Neuronal stem cell (in vitro differentiated cells): Measurements from ENCODE around the gene USP12.

Experiments
- DNase-seq: peaks from one replicate; pipeline ENCODE4 v3.0.0-alpha.2; 2013; ENCODE audit warnings: low spot score
- H2AFZ ChIP-seq: one replicate; pipeline ENCODE4 v1.6.1; 2013; ENCODE audit warnings: mild to moderate bottlenecking, low read length, inconsistent platforms
- H2AK5ac ChIP-seq: 2 replicates; pipeline ENCODE4 v1.6.1; 2013; ENCODE audit warnings: low read depth, mild to moderate bottlenecking, inconsistent platforms, low read length, moderate library complexity, mixed read lengths
- H2BK120ac ChIP-seq: 2 replicates; pipeline ENCODE4 v1.6.1; 2013; ENCODE audit warnings: low read depth, mild to moderate bottlenecking, inconsistent platforms, low read length, moderate library complexity, mixed read lengths
- H2BK12ac ChIP-seq: one replicate; pipeline ENCODE4 v1.6.1; 2013; ENCODE audit warnings: low read length, inconsistent platforms
- H2BK15ac ChIP-seq: 2 replicates; pipeline ENCODE4 v1.6.1; 2013; ENCODE audit warnings: mild to moderate bottlenecking, low read length, inconsistent platforms, mixed read lengths
- H2BK5ac ChIP-seq: one replicate; pipeline ENCODE4 v1.6.1; 2013; ENCODE audit warnings: inconsistent platforms, mild to moderate bottlenecking, low read length, moderate library complexity
- H3K14ac ChIP-seq: one replicate; pipeline ENCODE4 v1.6.1; 2013; ENCODE audit warnings: low read length, inconsistent platforms
- H3K18ac ChIP-seq: 2 replicates; pipeline ENCODE4 v1.6.1; 2013; ENCODE audit warnings: low read length, inconsistent platforms
- H3K23ac ChIP-seq: 2 replicates; pipeline ENCODE4 v1.6.1; 2013; ENCODE audit warnings: low read depth, mild to moderate bottlenecking, mixed read lengths, low read length, inconsistent platforms; ENCODE audit not compliant: poor library complexity
- H3K27ac ChIP-seq: replicated peaks from 3 replicates; pipeline ENCODE4 v1.5.1; 2013; ENCODE audit warnings: low read length, inconsistent platforms
- H3K27me3 ChIP-seq, 3 experiments: 2 replicates each; pipeline ENCODE4 v1.6.1; 2013; ENCODE audit warnings: low read length in 3 of 3, mild to moderate bottlenecking in 2 of 3, inconsistent platforms in 1 of 3, low read depth in 1 of 3, mixed read lengths in 1 of 3, moderate library complexity in 1 of 3; ENCODE audit not compliant: control insufficient read depth in 3 of 3, insufficient read depth in 3 of 3
- H3K36me3 ChIP-seq, 2 donors: replicated peaks in 1 of 2; 2 replicates each; pipeline ENCODE4 v1.6.1; 2013; ENCODE audit warnings: low read length in 2 of 2; ENCODE audit not compliant: control insufficient read depth in 2 of 2, insufficient read depth in 2 of 2
- H3K4ac ChIP-seq: 2 replicates; pipeline ENCODE4 v1.6.1; 2013; ENCODE audit warnings: inconsistent platforms, mild to moderate bottlenecking, low read length, moderate library complexity
- H3K4me1 ChIP-seq, 2 donors: 1 replicate in 1 of 2; 2 replicates in 1 of 2; pipeline ENCODE4 v1.6.1; 2013; ENCODE audit warnings: low read length in 2 of 2, low read depth in 1 of 2; ENCODE audit not compliant: control insufficient read depth in 2 of 2, insufficient read depth in 1 of 2
- H3K4me2 ChIP-seq: one replicate; pipeline ENCODE4 v1.6.1; 2013; ENCODE audit warnings: mild to moderate bottlenecking, low read length, inconsistent platforms; ENCODE audit not compliant: insufficient read depth, poor library complexity, severe bottlenecking
- H3K4me3 ChIP-seq, 2 donors: 2 replicates each; pipeline ENCODE4 v1.5.1; 2013; ENCODE audit warnings: low read length in 2 of 2, mild to moderate bottlenecking in 2 of 2, inconsistent platforms in 1 of 2, moderate library complexity in 1 of 2
- H3K79me1 ChIP-seq: one replicate; pipeline ENCODE4 v1.6.1; 2013; ENCODE audit warnings: low read depth, mild to moderate bottlenecking, inconsistent platforms, low read length, moderate library complexity
- H3K9ac ChIP-seq: one replicate; pipeline ENCODE4 v1.6.1; 2013; ENCODE audit warnings: mild to moderate bottlenecking, low read depth, low read length, inconsistent platforms; ENCODE audit not compliant: poor library complexity
- H3K9me3 ChIP-seq, 2 donors: replicated peaks in 1 of 2; 2 replicates each; pipeline versions ENCODE3 to v1.6.1; 2013; ENCODE audit warnings: low read length in 2 of 2, mild to moderate bottlenecking in 2 of 2, inconsistent platforms in 1 of 2, low read depth in 1 of 2, mixed read lengths in 1 of 2, moderate library complexity in 1 of 2; ENCODE audit not compliant: control insufficient read depth in 2 of 2, insufficient read depth in 1 of 2
- H4K8ac ChIP-seq: one replicate; pipeline ENCODE4 v1.6.1; 2013; ENCODE audit warnings: low read depth, mild to moderate bottlenecking, inconsistent platforms, low read length, moderate library complexity
- H4K91ac ChIP-seq: one replicate; pipeline ENCODE4 v1.6.1; 2013; ENCODE audit warnings: low read length, low read depth, mild to moderate bottlenecking, inconsistent platforms; ENCODE audit not compliant: poor library complexity
- WGBS, 2 donors: extraction: QIAGEN DNeasy Blood & Tissue Kit; methylation state at CpG; one replicate each; pipeline ENCODE4 v1.1.7; 2013; ENCODE audit warnings: missing lambda C conversion rate in 2 of 2, mixed read lengths in 1 of 2; ENCODE audit not compliant: insufficient read length in 2 of 2, insufficient replicate concordance in 1 of 2; ENCODE audit errors: extremely low coverage in 2 of 2; 5-methylcytosine and 5-hydroxymethylcytosine counted together

Gene USP12

GRCh38 chr13:27172495-27172842 lies 858 bp upstream of the USP12 start:
- Histone ChIP-seq H4K8ac (no peak overlapping the region), H3K27ac (no peak overlapping the region), H3K4ac (no peak overlapping the region), H3K4me3 (peak overlapping the region in 1 of 2 donors; percentile 97), H2BK12ac (no peak overlapping the region), H2AFZ (peak overlapping the region; percentile 98), H2BK15ac (no peak overlapping the region), H3K4me1 (peaks cover 4 to 14% of the 10 kb centered on the region in 2 donors), H2BK5ac (no peak overlapping the region), H3K9ac (no peak overlapping the region), H3K23ac (no peak overlapping the region), H3K4me2 (peak overlapping the region; percentile 44), H3K18ac (no peak overlapping the region), H4K91ac (no peak overlapping the region), H3K36me3 (no peaks in the 10 kb centered on the region), H2BK120ac (no peak overlapping the region), H3K27me3 (no peaks in the 10 kb centered on the region), H2AK5ac (no peak overlapping the region), H3K79me1 (no peaks in the 10 kb centered on the region), H3K9me3 (no peaks in the 10 kb centered on the region), H3K14ac (no peak overlapping the region)
- no CpG with 5 or more reads among the region's 3 CpGs for WGBS, 2 donors
- DNase-seq, result no peak

- peaks cover 4 to 14% of the 10 kb centered on the region in 2 donors for H3K4me1 ChIP-seq
- H2AFZ ChIP-seq, result peak overlapping the region; percentile 98
- no peak overlapping the region for H4K8ac ChIP-seq
- H3K14ac ChIP-seq, result no peak overlapping the region
- H3K23ac ChIP-seq, result no peak overlapping the region
- H3K27ac ChIP-seq, result peak overlapping the region; percentile 54
- no peaks in the 10 kb centered on the region for H3K27me3 ChIP-seq
- H2AK5ac ChIP-seq, result no peak overlapping the region
- no peak overlapping the region for H3K4ac ChIP-seq
- H3K4me3 ChIP-seq, result peak overlapping the region; percentile 95 to 97
- no peaks in the 10 kb centered on the region for H3K9me3 ChIP-seq
- H2BK120ac ChIP-seq, result no peak overlapping the region
- peak overlapping the region; percentile 44 for H3K4me2 ChIP-seq
- H3K79me1 ChIP-seq, result no peaks in the 10 kb centered on the region
- DNase-seq, result peak; percentile 86
- WGBS, 2 donors, result no CpG with 5 or more reads among the region's 73 CpGs
- peak overlapping the region; percentile 88 for H3K18ac ChIP-seq
- H4K91ac ChIP-seq, result no peak overlapping the region
- H3K9ac ChIP-seq, result peak overlapping the region; percentile 92
- H2BK12ac ChIP-seq, result no peak overlapping the region
- no peak overlapping the region for H2BK5ac ChIP-seq
- H3K36me3 ChIP-seq, result no peaks in the 10 kb centered on the region
- no peak overlapping the region for H2BK15ac ChIP-seq
Observed at GRCh38 chr13:27171827-27172494, 350 bp upstream of the USP12 start.

- Histone ChIP-seq H3K14ac (no peak overlapping the region), H2BK15ac (no peak overlapping the region), H4K91ac (no peak overlapping the region), H3K4me3 (peak overlapping the region; percentile 95 to 97), H2AK5ac (no peak overlapping the region), H3K9me3 (no peaks in the 10 kb centered on the region), H2BK5ac (no peak overlapping the region), H2BK120ac (no peak overlapping the region), H3K79me1 (no peaks in the 10 kb centered on the region), H3K27ac (peak overlapping the region; percentile 54), H3K18ac (peak overlapping the region; percentile 77), H4K8ac (no peak overlapping the region), H3K23ac (no peak overlapping the region), H2BK12ac (no peak overlapping the region), H3K9ac (peak overlapping the region; percentile 83), H3K36me3 (no peaks in the 10 kb centered on the region), H3K4me2 (peak overlapping the region; percentile 55), H3K4ac (no peak overlapping the region), H3K27me3 (no peaks in the 10 kb centered on the region), H2AFZ (peak overlapping the region; percentile 84), H3K4me1 (peaks cover 4 to 14% of the 10 kb centered on the region in 2 donors)
- peak; percentile 54 for DNase-seq
- WGBS, 2 donors, result no CpG with 5 or more reads among the region's 56 CpGs
Observed at GRCh38 chr13:27170516-27171243, 931 bp downstream of the USP12 start.

- Histone ChIP-seq H3K9ac (no peak overlapping the region), H3K9me3 (no peaks in the 10 kb centered on the region), H3K79me1 (peaks cover 2% of the 10 kb centered on the region), H3K18ac (no peak overlapping the region), H3K4me3 (peak overlapping the region in 1 of 2 donors; percentile 97), H4K91ac (no peak overlapping the region), H3K36me3 (no peaks in the 10 kb centered on the region), H3K14ac (no peak overlapping the region), H2BK15ac (no peak overlapping the region), H3K4me1 (peaks cover 4 to 14% of the 10 kb centered on the region in 2 donors), H2BK5ac (no peak overlapping the region), H2AK5ac (no peak overlapping the region), H3K27me3 (no peaks in the 10 kb centered on the region), H3K27ac (no peak overlapping the region), H2BK120ac (no peak overlapping the region), H3K4me2 (peak overlapping the region; percentile 55), H3K4ac (no peak overlapping the region), H3K23ac (no peak overlapping the region), H2AFZ (peak overlapping the region; percentile 84), H2BK12ac (no peak overlapping the region), H4K8ac (no peak overlapping the region)
- WGBS, 2 donors, result no CpG with 5 or more reads among the region's 4 CpGs
- DNase-seq, result no peak
Observed at GRCh38 chr13:27170221-27170515, 1.4 kb downstream of the USP12 start.
